Activated B cell treated with CpG ODN at 0.5 μM for 24 hours (primary cell): ENCODE data around the gene SIK1. TPM values are rescaled to one million over a fixed set of nuclear protein-coding genes. Genes with fewer than 3 reads are reported as not detected.
"Not testable (repeated sequence)": the region's sequence is repeated elsewhere in the genome, so short reads cannot be mapped to it uniquely, and the experiment has no call there.

ENCODE experiments used
- ATAC-seq: fragments of 200-7000 bp; cut with Tn5 transposase; one replicate; pipeline ENCODE4 v1.10.0; 2021; ENCODE audit warnings: low read depth, mild to moderate bottlenecking, moderate library complexity
- CTCF ChIA-PET: fragments of 350-600 bp; sonication (Branson Sonifier 250); formaldehyde crosslinking; loops from one replicate; lab custom pipeline; 2021; ENCODE audit warnings: antibody characterized with exemption; lab: Charles Lee
- POLR2A ChIA-PET: fragments of 350-600 bp; sonication (Branson Sonifier 250); formaldehyde crosslinking; loops from one replicate; lab custom pipeline; 2021; ENCODE audit warnings: antibody characterized with exemption; lab: Charles Lee
- DNase-seq: peaks from one replicate; pipeline ENCODE4 v3.0.0; 2022
- H3K27ac Mint-ChIP-seq: one replicate; pipeline ENCODE4 v1.8.0; 2020; ENCODE audit warnings: mixed read lengths
- H3K27me3 Mint-ChIP-seq: one replicate; pipeline ENCODE4 v1.8.0; 2021; ENCODE audit warnings: mixed read lengths
- H3K36me3 Mint-ChIP-seq: one replicate; pipeline ENCODE4 v1.8.0; 2021; ENCODE audit warnings: low read depth, mixed read lengths
- H3K4me1 Mint-ChIP-seq: one replicate; pipeline ENCODE4 v1.8.0; 2021; ENCODE audit warnings: mixed read lengths
- H3K4me3 Mint-ChIP-seq: one replicate; pipeline ENCODE4 v1.8.0; 2020; ENCODE audit warnings: mild to moderate bottlenecking, mixed read lengths
- H3K9me3 Mint-ChIP-seq: one replicate; pipeline ENCODE4 v1.8.0; 2020; ENCODE audit warnings: mixed read lengths
- intact Hi-C: fragments of 100-400 bp; cut with micrococcal nuclease; formaldehyde crosslinking; loops from one replicate; pipeline ENCODE4 v1.15.1; 2024
- total RNA-seq: library from RNA; stranded (reverse); gene quantifications from 2 replicates; pipeline ENCODE4 v1.2.3, GENCODE V29; 2022
- TF ChIP-seq, protein P1 (sequence below): fragments of 200-600 bp; IDR thresholded peaks from one replicate; pipeline ENCODE4 v1.8.0; 2022; ENCODE audit warnings: antibody characterized with exemption, mild to moderate bottlenecking

The SIK1 gene
- 20.2 and 20.4 TPM in 2 replicates for total RNA-seq

GRCh38 chr21:43426404-43427241, at the start of gene SIK1:
SIK1 (minus strand) TSS chr21:43427131; CDS start chr21:43426178, 953 bp downstream.
- CTCF ChIA-PET, H3K27me3 Mint-ChIP-seq, H3K4me3 Mint-ChIP-seq, POLR2A ChIA-PET, H3K36me3 Mint-ChIP-seq, intact Hi-C loops, H3K27ac Mint-ChIP-seq, DNase-seq, H3K9me3 Mint-ChIP-seq, H3K4me1 Mint-ChIP-seq: not testable (repeated sequence)
- ATAC-seq: peak; percentile 3

DNA sequence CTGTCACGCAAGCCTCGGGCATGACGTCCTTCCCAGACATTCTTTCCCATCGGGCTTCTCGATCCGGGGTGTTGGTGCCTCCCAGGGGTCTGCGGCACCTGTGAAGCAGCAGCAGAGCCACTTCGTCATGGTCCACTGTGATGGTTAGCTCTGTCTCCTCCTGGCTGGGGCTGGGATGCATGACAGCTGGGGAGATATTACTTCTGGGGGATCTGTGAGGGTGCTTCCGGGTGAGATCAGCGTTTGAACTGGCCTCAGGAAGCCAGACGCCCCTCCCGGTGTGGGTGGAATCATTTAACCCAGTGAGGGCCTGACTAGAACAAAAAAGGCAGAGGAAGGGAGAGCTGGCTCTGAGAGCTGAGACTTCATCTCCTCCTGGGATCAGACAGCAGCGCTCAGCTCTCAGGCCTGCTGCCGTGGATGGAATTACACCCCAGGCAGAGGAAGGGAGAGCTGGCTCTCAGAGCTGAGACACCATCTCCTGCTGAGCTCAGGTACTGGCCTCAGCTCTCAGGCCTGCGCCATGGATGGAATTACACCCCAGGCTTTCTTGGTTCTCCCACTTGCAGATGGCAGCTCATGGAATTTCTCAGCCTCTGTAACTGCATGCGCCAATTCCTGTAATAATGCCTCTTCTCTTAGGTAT, 44.8 kb upstream of the SIK1 start:
- DNase-seq, H3K27me3 Mint-ChIP-seq, H3K4me1 Mint-ChIP-seq, H3K4me3 Mint-ChIP-seq, CTCF ChIA-PET, H3K27ac Mint-ChIP-seq, ATAC-seq, intact Hi-C loops, H3K36me3 Mint-ChIP-seq, H3K9me3 Mint-ChIP-seq, POLR2A ChIA-PET: not testable (repeated sequence)

DNA sequence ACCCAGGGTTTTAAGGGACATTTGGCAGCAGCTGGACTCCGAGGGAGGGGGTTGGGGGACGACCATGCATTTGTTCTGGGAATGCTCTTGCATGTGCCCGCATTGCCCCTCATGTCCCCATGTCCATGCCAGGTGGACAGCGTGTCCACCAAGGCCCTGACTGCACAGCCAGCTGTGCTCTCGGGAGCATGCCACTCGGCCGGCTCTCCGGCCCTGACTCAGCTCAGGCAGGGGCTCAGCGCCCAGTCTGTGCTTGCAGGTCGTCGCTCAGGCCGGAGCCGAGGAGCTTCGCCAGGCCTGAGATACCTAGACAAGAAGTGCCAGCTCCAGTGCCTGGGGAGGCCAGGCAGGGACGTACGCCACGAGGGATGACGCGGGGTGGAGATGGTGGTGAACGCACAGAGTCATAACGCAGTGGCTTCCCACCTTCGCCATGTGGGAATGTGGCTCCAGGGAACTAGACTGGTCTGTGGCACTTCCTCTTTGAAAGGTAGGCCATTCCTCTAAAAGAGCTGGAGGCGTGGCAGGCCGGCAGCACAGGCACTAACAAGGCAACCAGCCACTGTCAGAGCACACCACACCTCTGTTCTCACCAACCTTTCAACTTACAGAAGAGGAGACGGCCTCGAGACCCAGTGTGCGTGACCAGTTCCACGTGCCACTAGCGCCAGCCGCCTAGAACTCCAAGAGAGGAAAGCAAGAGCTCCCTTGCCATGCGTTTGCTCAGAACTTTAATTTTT, 43.0 kb upstream of the SIK1 start:
- DNase-seq, CTCF ChIA-PET, ATAC-seq, intact Hi-C loops, H3K36me3 Mint-ChIP-seq, POLR2A ChIA-PET, H3K9me3 Mint-ChIP-seq, H3K4me1 Mint-ChIP-seq, H3K27ac Mint-ChIP-seq, H3K27me3 Mint-ChIP-seq, H3K4me3 Mint-ChIP-seq: not testable (repeated sequence)

DNA sequence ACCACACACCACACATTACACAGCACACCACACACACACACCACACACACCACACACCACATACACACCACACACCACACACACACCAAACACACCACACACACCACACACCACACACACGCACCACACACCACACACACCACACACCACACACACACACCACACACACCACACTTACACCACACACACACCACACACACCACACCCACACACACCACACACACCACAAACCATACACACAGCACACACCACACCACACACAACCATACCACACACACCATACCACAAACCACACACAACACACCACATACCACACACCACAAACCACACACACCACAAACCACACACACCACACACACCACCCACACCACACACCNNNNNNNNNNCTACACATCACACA, 40.9 kb upstream of the SIK1 start:
- Mint-ChIP-seq H3K27me3 (no peaks in the 10 kb centered on the region), H3K4me3 (no peak overlapping the region), H3K27ac (no peak overlapping the region), H3K4me1 (no peaks in the 10 kb centered on the region), H3K9me3 (no peaks in the 10 kb centered on the region), H3K36me3 (no peaks in the 10 kb centered on the region)
- ATAC-seq (no peak), DNase-seq (no peak)
- intact Hi-C loops: no loop called here
- ChIA-PET POLR2A (no interaction called here), CTCF (no interaction called here)
- TF ChIP-seq, protein P1, sequence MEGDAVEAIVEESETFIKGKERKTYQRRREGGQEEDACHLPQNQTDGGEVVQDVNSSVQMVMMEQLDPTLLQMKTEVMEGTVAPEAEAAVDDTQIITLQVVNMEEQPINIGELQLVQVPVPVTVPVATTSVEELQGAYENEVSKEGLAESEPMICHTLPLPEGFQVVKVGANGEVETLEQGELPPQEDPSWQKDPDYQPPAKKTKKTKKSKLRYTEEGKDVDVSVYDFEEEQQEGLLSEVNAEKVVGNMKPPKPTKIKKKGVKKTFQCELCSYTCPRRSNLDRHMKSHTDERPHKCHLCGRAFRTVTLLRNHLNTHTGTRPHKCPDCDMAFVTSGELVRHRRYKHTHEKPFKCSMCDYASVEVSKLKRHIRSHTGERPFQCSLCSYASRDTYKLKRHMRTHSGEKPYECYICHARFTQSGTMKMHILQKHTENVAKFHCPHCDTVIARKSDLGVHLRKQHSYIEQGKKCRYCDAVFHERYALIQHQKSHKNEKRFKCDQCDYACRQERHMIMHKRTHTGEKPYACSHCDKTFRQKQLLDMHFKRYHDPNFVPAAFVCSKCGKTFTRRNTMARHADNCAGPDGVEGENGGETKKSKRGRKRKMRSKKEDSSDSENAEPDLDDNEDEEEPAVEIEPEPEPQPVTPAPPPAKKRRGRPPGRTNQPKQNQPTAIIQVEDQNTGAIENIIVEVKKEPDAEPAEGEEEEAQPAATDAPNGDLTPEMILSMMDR: no peak

GRCh38 chr21:43465159-43465558, 38.2 kb upstream of the SIK1 start:
- POLR2A ChIA-PET, H3K4me1 Mint-ChIP-seq, DNase-seq, H3K36me3 Mint-ChIP-seq, H3K9me3 Mint-ChIP-seq, H3K27me3 Mint-ChIP-seq, CTCF ChIA-PET, H3K4me3 Mint-ChIP-seq, intact Hi-C loops, H3K27ac Mint-ChIP-seq, ATAC-seq: not testable (repeated sequence)

- intact Hi-C loops, H3K36me3 Mint-ChIP-seq, H3K27me3 Mint-ChIP-seq, CTCF ChIA-PET, H3K4me3 Mint-ChIP-seq, ATAC-seq, POLR2A ChIA-PET, H3K9me3 Mint-ChIP-seq, H3K4me1 Mint-ChIP-seq, H3K27ac Mint-ChIP-seq, DNase-seq: not testable (repeated sequence)
Measured at GRCh38 chr21:43463498-43464261, 36.7 kb upstream of the SIK1 start.

- H3K27ac Mint-ChIP-seq, H3K4me1 Mint-ChIP-seq, ATAC-seq, H3K27me3 Mint-ChIP-seq, intact Hi-C loops, H3K4me3 Mint-ChIP-seq, H3K36me3 Mint-ChIP-seq, CTCF ChIA-PET, DNase-seq, POLR2A ChIA-PET, H3K9me3 Mint-ChIP-seq: not testable (repeated sequence)
Measured at GRCh38 chr21:43462932-43463331, 36.0 kb upstream of the SIK1 start.

- H3K4me3 Mint-ChIP-seq, CTCF ChIA-PET, intact Hi-C loops: not testable (repeated sequence)
Measured at GRCh38 chr21:43460475-43460874, 33.5 kb upstream of the SIK1 start.

GRCh38 chr21:43458995-43459394, 32.1 kb upstream of the SIK1 start:
- H3K4me3 Mint-ChIP-seq, intact Hi-C loops, H3K36me3 Mint-ChIP-seq, H3K27me3 Mint-ChIP-seq, H3K27ac Mint-ChIP-seq, POLR2A ChIA-PET, H3K9me3 Mint-ChIP-seq, H3K4me1 Mint-ChIP-seq, ATAC-seq, DNase-seq, CTCF ChIA-PET: not testable (repeated sequence)

More at GRCh38 chr21:43460475-43460874, 33.5 kb upstream of the SIK1 start:
- ATAC-seq, H3K4me1 Mint-ChIP-seq, H3K9me3 Mint-ChIP-seq, POLR2A ChIA-PET, H3K27me3 Mint-ChIP-seq, DNase-seq, H3K36me3 Mint-ChIP-seq, H3K27ac Mint-ChIP-seq: not testable (repeated sequence)

GRCh38 chr21:43456616-43457314, 29.8 kb upstream of the SIK1 start:
- H3K4me3 Mint-ChIP-seq, DNase-seq, POLR2A ChIA-PET, CTCF ChIA-PET, H3K9me3 Mint-ChIP-seq, H3K27me3 Mint-ChIP-seq, H3K27ac Mint-ChIP-seq, H3K4me1 Mint-ChIP-seq, H3K36me3 Mint-ChIP-seq, intact Hi-C loops: not testable (repeated sequence)
- peak; percentile 65 for ATAC-seq
